A673 (cell line): ENCODE results near the gene LCN6. TPM values are rescaled to one million over a fixed set of nuclear protein-coding genes. Genes with fewer than 3 reads are reported as not detected.

ENCODE experiments used
- BruUV-seq: library from RNA; stranded (reverse); fragments of 400-500 nt; replicated peaks from 2 replicates; lab custom pipeline; 2021; lab: Mats Ljungman, UMichigan
- CTCF ChIA-PET: fragments of 300-600 bp; sonication (Branson Sonifier 250); formaldehyde crosslinking; loops from one replicate; lab custom pipeline; 2022; ENCODE audit warnings: antibody characterized with exemption; lab: Charles Lee
- POLR2A ChIA-PET: fragments of 300-600 bp; sonication (Branson Sonifier 250); formaldehyde crosslinking; loops from one replicate; lab custom pipeline; 2022; ENCODE audit warnings: antibody characterized with exemption; ENCODE audit not compliant: low non-redundant PET; lab: Charles Lee
- DNase-seq: peaks from one replicate; pipeline ENCODE4 v3.0.0-alpha.2; 2015; ENCODE audit warnings: low spot score
- H3K27ac ChIP-seq: fragments of 200-600 bp; sonication (generic); 2 replicates; pipeline ENCODE4 v1.5.1; 2016; ENCODE audit warnings: mixed run types, low read depth, mild to moderate bottlenecking, mixed read lengths, antibody characterized with exemption, low read length; ENCODE audit not compliant: poor library complexity, severe bottlenecking
- H3K27me3 ChIP-seq: fragments of 200-600 bp; sonication (generic); replicated peaks from 2 replicates; pipeline ENCODE4 v1.6.1; 2017; ENCODE audit warnings: mixed run types, low read depth, mild to moderate bottlenecking, mixed read lengths, antibody characterized with exemption, low read length; ENCODE audit not compliant: insufficient read depth, poor library complexity
- H3K36me3 ChIP-seq: fragments of 200-600 bp; sonication (generic); 2 replicates; pipeline ENCODE4 v1.6.1; 2016; ENCODE audit warnings: mixed run types, mild to moderate bottlenecking, mixed read lengths, antibody characterized with exemption, low read length; ENCODE audit not compliant: insufficient read depth, poor library complexity, severe bottlenecking
- H3K4me1 ChIP-seq: fragments of 200-600 bp; sonication (generic); 2 replicates; pipeline ENCODE4 v1.6.1; 2017; ENCODE audit warnings: mixed run types, mild to moderate bottlenecking, mixed read lengths, antibody characterized with exemption, low read length; ENCODE audit not compliant: insufficient read depth, poor library complexity, severe bottlenecking
- H3K4me3 ChIP-seq: fragments of 200-600 bp; sonication (generic); 2 replicates; pipeline ENCODE4 v1.5.1; 2016; ENCODE audit warnings: low read depth, mixed run types, mild to moderate bottlenecking, mixed read lengths, low read length; ENCODE audit not compliant: poor library complexity, severe bottlenecking
- H3K9me3 ChIP-seq: fragments of 200-600 bp; sonication (generic); 2 replicates; pipeline ENCODE4 v1.6.1; 2016; ENCODE audit warnings: mixed run types, low read depth, mild to moderate bottlenecking, mixed read lengths, antibody characterized with exemption, low read length; ENCODE audit not compliant: poor library complexity, severe bottlenecking
- CTCF ChIP-seq: fragments of 300-800, 200-600 bp; sonication (generic); conservative IDR thresholded peaks from 2 replicates; pipeline ENCODE4 v1.5.1; 2017; ENCODE audit warnings: low read depth, mild to moderate bottlenecking, antibody characterized with exemption, low read length, moderate library complexity, mixed read lengths
- EZH2 ChIP-seq: fragments of 200-600 bp; sonication (generic); IDR thresholded peaks from 2 replicates; pipeline ENCODE4 v1.6.1; 2017; ENCODE audit warnings: borderline replicate concordance, low read depth, mild to moderate bottlenecking, mixed read lengths, antibody characterized with exemption, low read length; ENCODE audit not compliant: poor library complexity, severe bottlenecking
- intact Hi-C: fragments of 100-400 bp; cut with micrococcal nuclease; formaldehyde crosslinking; loops from one replicate; pipeline ENCODE4 v1.10.0; 2022; ENCODE audit not compliant: unreplicated experiment
- total RNA-seq: library from RNA; stranded (reverse); gene quantifications from 2 replicates; pipeline ENCODE4 v1.2.3, GENCODE V29; 2021

The LCN6 gene
- total RNA-seq, 1 experiment from 2014 or later = not detected

GRCh38 chr9:136774416-136775045 is 26.2 kb upstream of the LCN6 start:
- ChIA-PET POLR2A (no interaction called here), CTCF (interaction anchor here (0.5 kb wide), 1 partner anchor 190 kb away, joined by 7 read pairs; no protein-coding TSS in a partner anchor)
- Histone ChIP-seq H3K36me3 (no peaks in the 10 kb centered on the region), H3K9me3 (peaks cover 7% of the 10 kb centered on the region), H3K27ac (no peak overlapping the region), H3K4me3 (no peak overlapping the region), H3K27me3 (no peaks in the 10 kb centered on the region), H3K4me1 (no peaks in the 10 kb centered on the region)
- TF ChIP-seq CTCF (no peak), EZH2 (no peak)
- intact Hi-C loops = no loop called here
- BruUV-seq = no TSS peak
- DNase-seq = no peak

- no TSS peak for BruUV-seq
- H3K27ac ChIP-seq = no peak overlapping the region
- TF ChIP-seq EZH2 (no peak), CTCF (no peak)
- no peak overlapping the region for H3K4me3 ChIP-seq
- DNase-seq = peak; percentile 66
- intact Hi-C loops = no loop called here
- H3K27me3 ChIP-seq = no peaks in the 10 kb centered on the region
- POLR2A ChIA-PET = no interaction called here
- H3K9me3 ChIP-seq = peaks cover 7% of the 10 kb centered on the region
- CTCF ChIA-PET = no interaction called here
- H3K4me1 ChIP-seq = no peaks in the 10 kb centered on the region
- H3K36me3 ChIP-seq = no peaks in the 10 kb centered on the region
Observed at GRCh38 chr9:136773386-136774044, 25.2 kb upstream of the LCN6 start.

GRCh38 chr9:136771907-136772415 is 23.6 kb upstream of the LCN6 start:
- intact Hi-C loops = no loop called here
- no peaks in the 10 kb centered on the region for H3K27me3 ChIP-seq
- POLR2A ChIA-PET = no interaction called here
- no peaks in the 10 kb centered on the region for H3K36me3 ChIP-seq
- TF ChIP-seq EZH2 (no peak), CTCF (no peak)
- BruUV-seq = no TSS peak
- no peak overlapping the region for H3K4me3 ChIP-seq
- H3K4me1 ChIP-seq = no peaks in the 10 kb centered on the region
- H3K27ac ChIP-seq = no peak overlapping the region
- CTCF ChIA-PET = interaction anchor here (0.5 to 0.8 kb wide), 2 partner anchors 194 to 278 kb away, joined by 3 to 11 read pairs; no protein-coding TSS in a partner anchor
- no peak for DNase-seq
- H3K9me3 ChIP-seq = peaks cover 7% of the 10 kb centered on the region
